ENCODE results near the gene IRF5. TPM values are rescaled to one million over a fixed set of nuclear protein-coding genes. Genes with fewer than 3 reads are reported as not detected.

IRF5 gene
- polyA plus RNA-seq, 1 donor (not counting 4 experiments of a cell fraction or from before 2014, with no cell fraction given): 0.88 TPM

DNA sequence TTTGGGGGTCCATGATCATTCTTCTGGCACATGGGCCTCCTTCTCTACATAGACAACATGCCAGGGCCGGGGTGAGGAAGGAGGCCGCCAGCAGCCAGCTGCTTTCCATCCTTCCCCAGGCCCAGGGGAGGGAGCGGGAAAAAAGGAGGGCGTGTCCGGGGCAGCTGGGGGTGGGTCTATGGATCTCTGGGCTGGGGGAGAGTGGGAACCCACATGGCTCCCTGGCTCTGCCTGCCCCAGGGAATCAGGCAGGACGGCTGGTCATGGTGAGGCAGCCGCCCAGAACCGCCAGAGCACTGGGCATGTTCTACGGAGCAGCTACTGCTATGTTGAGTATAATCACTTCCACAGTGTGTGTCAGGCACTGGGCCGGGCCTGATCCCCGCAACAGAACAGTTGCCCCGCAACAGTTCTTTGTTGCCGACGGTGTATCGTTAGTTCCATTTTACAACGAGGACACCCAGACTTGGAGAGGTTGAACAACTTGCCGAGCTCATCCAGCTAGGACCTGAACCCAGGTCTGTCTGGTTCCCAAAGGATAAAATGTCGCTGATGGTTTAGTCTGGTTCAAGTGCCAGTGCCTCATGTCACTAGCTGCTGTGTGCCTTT, 6.4 kb upstream of the IRF5 start:
- dilution Hi-C loops (cut with MboI; ENCODE audit: extremely low pct_ligation_motif_present, low sequenced_read_pairs): no loop called here

GRCh38 chr7:128931965-128932861, 5.5 kb upstream of the IRF5 start:
- Histone ChIP-seq H3K9ac (ENCODE audit: control insufficient read depth, extremely low read depth, insufficient read depth, low read length) (no peak overlapping the region), H3K4me2 (ENCODE audit: control insufficient read depth, extremely low read depth, insufficient read depth, low read depth, low read length) (no peak overlapping the region), H3K79me2 (ENCODE audit: control insufficient read depth, insufficient read depth, low read length) (no peaks in the 10 kb centered on the region), H4K20me1 (ENCODE audit: control insufficient read depth, extremely low read depth, insufficient read depth, low read length) (no peaks in the 10 kb centered on the region), H2AFZ (ENCODE audit: control insufficient read depth, low read length) (no peak overlapping the region), H3K9me1 (ENCODE audit: control insufficient read depth, extremely low read depth, insufficient read depth, low read length) (no peaks in the 10 kb centered on the region), H3K36me3 (ENCODE audit: control insufficient read depth in 2 of 2, extremely low read depth in 1 of 2, insufficient read depth in 2 of 2, low read length in 2 of 2) (no peaks in the 10 kb centered on the region), H3K27me3 (ENCODE audit: control insufficient read depth, extremely low read depth, insufficient read depth, low read length) (peaks cover 23% of the 10 kb centered on the region), H3K4me1 (ENCODE audit: control insufficient read depth, extremely low read depth, insufficient read depth, low read length) (no peaks in the 10 kb centered on the region), H3K9me3 (ENCODE audit: control insufficient read depth, low read depth, low read length) (no peaks in the 10 kb centered on the region), H3K27ac (ENCODE audit: control insufficient read depth, insufficient read depth, low read length) (no peak overlapping the region), H3K4me3 (ENCODE audit: control insufficient read depth in 2 of 3, extremely low read depth in 1 of 3, insufficient read depth in 2 of 3, low read depth in 1 of 3, low read length in 3 of 3) (no peak overlapping the region)
- TF ChIP-seq EZH2 (IDR thresholded peaks at IDR 0.05; ENCODE audit: low read length) (no peak), CTCF (optimal IDR thresholded peaks at IDR 0.05 in 1 of 3, IDR thresholded peaks at IDR 0.05 in 1 of 3, conservative IDR thresholded peaks at IDR 0.05 in 1 of 3; ENCODE audit: extremely low read depth in 1 of 3, insufficient read depth in 2 of 3, low read length in 3 of 3) (no peak)
- DNase-seq (ENCODE audit: low read depth, low spot score) (no peak), FAIRE-seq (no peak)
- dilution Hi-C loops (cut with MboI; ENCODE audit: extremely low pct_ligation_motif_present, low sequenced_read_pairs): no loop called here

More for the DNA sequence above, 6.4 kb upstream of the IRF5 start:
- H3K27me3 ChIP-seq (ENCODE audit: control insufficient read depth, extremely low read depth, insufficient read depth, low read length): peaks cover 16% of the 10 kb centered on the region
- DNase-seq (ENCODE audit: low read depth, low spot score): no peak
- no peaks in the 10 kb centered on the region for H3K79me2 ChIP-seq (ENCODE audit: control insufficient read depth, insufficient read depth, low read length)
- H2AFZ ChIP-seq (ENCODE audit: control insufficient read depth, low read length): no peak overlapping the region
- H3K4me3 ChIP-seq (ENCODE audit: control insufficient read depth in 2 of 3, extremely low read depth in 1 of 3, insufficient read depth in 2 of 3, low read depth in 1 of 3, low read length in 3 of 3): no peak overlapping the region
- no peaks in the 10 kb centered on the region for H3K4me1 ChIP-seq (ENCODE audit: control insufficient read depth, extremely low read depth, insufficient read depth, low read length)
- no peaks in the 10 kb centered on the region for H4K20me1 ChIP-seq (ENCODE audit: control insufficient read depth, extremely low read depth, insufficient read depth, low read length)
- H3K9me3 ChIP-seq (ENCODE audit: control insufficient read depth, low read depth, low read length): no peaks in the 10 kb centered on the region
- no peak overlapping the region for H3K4me2 ChIP-seq (ENCODE audit: control insufficient read depth, extremely low read depth, insufficient read depth, low read depth, low read length)
- H3K9me1 ChIP-seq (ENCODE audit: control insufficient read depth, extremely low read depth, insufficient read depth, low read length): no peaks in the 10 kb centered on the region
- TF ChIP-seq EZH2 (IDR thresholded peaks at IDR 0.05; ENCODE audit: low read length) (no peak), CTCF (optimal IDR thresholded peaks at IDR 0.05 in 1 of 3, IDR thresholded peaks at IDR 0.05 in 1 of 3, conservative IDR thresholded peaks at IDR 0.05 in 1 of 3; ENCODE audit: extremely low read depth in 1 of 3, insufficient read depth in 2 of 3, low read length in 3 of 3) (no peak)
- FAIRE-seq: no peak
- H3K36me3 ChIP-seq (ENCODE audit: control insufficient read depth in 2 of 2, extremely low read depth in 1 of 2, insufficient read depth in 2 of 2, low read length in 2 of 2): no peaks in the 10 kb centered on the region
- H3K27ac ChIP-seq (ENCODE audit: control insufficient read depth, insufficient read depth, low read length): no peak overlapping the region
- H3K9ac ChIP-seq (ENCODE audit: control insufficient read depth, extremely low read depth, insufficient read depth, low read length): no peak overlapping the region
